AG04449 (cell line): ENCODE results near the gene TIMM50.

Experiments used
- CTCF ChIA-PET: fragments of 350-600 bp; formaldehyde crosslinking; extraction: SDS; loops from one replicate; lab custom pipeline; 2021; ENCODE audit warnings: antibody characterized with exemption; lab: Yijun Ruan, JAX
- POLR2A ChIA-PET: fragments of 400-600, 350-600 bp; formaldehyde crosslinking; extraction: SDS; loops from one replicate; lab custom pipeline; 2020; ENCODE audit warnings: antibody characterized with exemption, inconsistent platforms; lab: Yijun Ruan, JAX
- DNase-seq: peaks from one replicate; pipeline ENCODE4 v3.0.0-alpha.2; 2010; ENCODE audit warnings: low read depth, low spot score
- H3K4me3 ChIP-seq: 2 replicates; pipeline ENCODE4 v1.5.1; 2011; ENCODE audit warnings: low read depth, mild to moderate bottlenecking, control low read depth, low read length
- CTCF ChIP-seq: IDR thresholded peaks from one replicate; pipeline ENCODE4 v1.5.1; 2011; ENCODE audit warnings: mild to moderate bottlenecking, moderate library complexity, low read length, control low read depth, inconsistent platforms; ENCODE audit not compliant: insufficient read depth; ENCODE audit errors: missing control alignments

The TIMM50 gene

GRCh38 chr19:39481676-39482075, 1.0 kb downstream of the TIMM50 start:
- CTCF ChIA-PET = interaction anchor here (1.4 to 2.7 kb wide), 3 partner anchors 16 to 51 kb away, joined by 5 to 11 read pairs (median 5); partner anchors contain the start of gene EID2B
- no peak for DNase-seq
- POLR2A ChIA-PET = interaction anchor here (1.7 kb wide), 1 partner anchor 36 kb away, joined by 7 read pairs; the partner anchor contains the start of gene SUPT5H
- peak overlapping the region; percentile 99 for H3K4me3 ChIP-seq
- TF ChIP-seq CTCF = no peak

- ChIA-PET CTCF (interaction anchor here (1.2 to 1.4 kb wide), 2 partner anchors 9 to 20 kb away, joined by 4 to 5 read pairs; no protein-coding TSS in a partner anchor), POLR2A (no interaction called here)
- H3K4me3 ChIP-seq = no peak overlapping the region
- TF ChIP-seq CTCF = no peak
- DNase-seq = no peak
Observed at GRCh38 chr19:39483141-39483540, 2.5 kb downstream of the TIMM50 start.

GRCh38 chr19:39489756-39490155, 9.1 kb downstream of the TIMM50 start:
- ChIA-PET CTCF (interaction anchor here (0.9 to 1.7 kb wide), 5 partner anchors 8 to 43 kb away, joined by 3 to 5 read pairs (median 3); partner anchors contain the start of genes DLL3 and EID2B), POLR2A (interaction anchor here (1.0 kb wide), 1 partner anchor 9 kb away, joined by 6 read pairs; the partner anchor contains the start of gene TIMM50)
- DNase-seq = no peak

GRCh38 chr19:39492225-39492624, 11.6 kb downstream of the TIMM50 start:
- no peak overlapping the region for H3K4me3 ChIP-seq
- DNase-seq = no peak
- POLR2A ChIA-PET = no interaction called here
- CTCF ChIA-PET = interaction anchor here (0.7 to 0.9 kb wide), 2 partner anchors 10 to 11 kb away, joined by 3 read pairs; no protein-coding TSS in a partner anchor
- TF ChIP-seq CTCF = no peak

More at GRCh38 chr19:39489756-39490155, 9.1 kb downstream of the TIMM50 start:
- no peak for TF ChIP-seq CTCF
- no peak overlapping the region for H3K4me3 ChIP-seq

- ChIA-PET CTCF (interaction anchor here (0.7 to 1.2 kb wide), 3 partner anchors 9 to 40 kb away, joined by 3 read pairs; partner anchors contain the start of gene EID2B), POLR2A (no interaction called here)
- no peak for TF ChIP-seq CTCF
- no peak for DNase-seq
- H3K4me3 ChIP-seq = no peak overlapping the region
Observed at GRCh38 chr19:39492788-39493187, 12.2 kb downstream of the TIMM50 start.

- no peak overlapping the region for H3K4me3 ChIP-seq
- no peak for DNase-seq
- CTCF ChIA-PET = interaction anchor here (0.9 to 7.6 kb wide), 2 partner anchors 20 to 39 kb away, joined by 3 to 45 read pairs; partner anchors contain the start of gene EID2B
- no peak for TF ChIP-seq CTCF
- POLR2A ChIA-PET = no interaction called here
Observed at GRCh38 chr19:39494661-39495060, 14.0 kb downstream of the TIMM50 start.
